Neuronal stem cell (in vitro differentiated cells): Measurements from ENCODE around the gene AP1B1.

Source experiments
- DNase-seq: peaks from one replicate; pipeline ENCODE4 v3.0.0-alpha.2; 2013; ENCODE audit warnings: low spot score
- H2AFZ ChIP-seq: one replicate; pipeline ENCODE4 v1.6.1; 2013; ENCODE audit warnings: mild to moderate bottlenecking, low read length, inconsistent platforms
- H2AK5ac ChIP-seq: 2 replicates; pipeline ENCODE4 v1.6.1; 2013; ENCODE audit warnings: low read depth, mild to moderate bottlenecking, inconsistent platforms, low read length, moderate library complexity, mixed read lengths
- H2BK120ac ChIP-seq: 2 replicates; pipeline ENCODE4 v1.6.1; 2013; ENCODE audit warnings: low read depth, mild to moderate bottlenecking, inconsistent platforms, low read length, moderate library complexity, mixed read lengths
- H2BK12ac ChIP-seq: one replicate; pipeline ENCODE4 v1.6.1; 2013; ENCODE audit warnings: low read length, inconsistent platforms
- H2BK15ac ChIP-seq: 2 replicates; pipeline ENCODE4 v1.6.1; 2013; ENCODE audit warnings: mild to moderate bottlenecking, low read length, inconsistent platforms, mixed read lengths
- H2BK5ac ChIP-seq: one replicate; pipeline ENCODE4 v1.6.1; 2013; ENCODE audit warnings: inconsistent platforms, mild to moderate bottlenecking, low read length, moderate library complexity
- H3K14ac ChIP-seq: one replicate; pipeline ENCODE4 v1.6.1; 2013; ENCODE audit warnings: low read length, inconsistent platforms
- H3K18ac ChIP-seq: 2 replicates; pipeline ENCODE4 v1.6.1; 2013; ENCODE audit warnings: low read length, inconsistent platforms
- H3K23ac ChIP-seq: 2 replicates; pipeline ENCODE4 v1.6.1; 2013; ENCODE audit warnings: low read depth, mild to moderate bottlenecking, mixed read lengths, low read length, inconsistent platforms; ENCODE audit not compliant: poor library complexity
- H3K27ac ChIP-seq: replicated peaks from 3 replicates; pipeline ENCODE4 v1.5.1; 2013; ENCODE audit warnings: low read length, inconsistent platforms
- H3K27me3 ChIP-seq, 3 experiments: 2 replicates each; pipeline ENCODE4 v1.6.1; 2013; ENCODE audit warnings: low read length in 3 of 3, mild to moderate bottlenecking in 2 of 3, inconsistent platforms in 1 of 3, low read depth in 1 of 3, mixed read lengths in 1 of 3, moderate library complexity in 1 of 3; ENCODE audit not compliant: control insufficient read depth in 3 of 3, insufficient read depth in 3 of 3
- H3K36me3 ChIP-seq, 2 donors: replicated peaks in 1 of 2; 2 replicates each; pipeline ENCODE4 v1.6.1; 2013; ENCODE audit warnings: low read length in 2 of 2; ENCODE audit not compliant: control insufficient read depth in 2 of 2, insufficient read depth in 2 of 2
- H3K4ac ChIP-seq: 2 replicates; pipeline ENCODE4 v1.6.1; 2013; ENCODE audit warnings: inconsistent platforms, mild to moderate bottlenecking, low read length, moderate library complexity
- H3K4me1 ChIP-seq, 2 donors: 1 replicate in 1 of 2; 2 replicates in 1 of 2; pipeline ENCODE4 v1.6.1; 2013; ENCODE audit warnings: low read length in 2 of 2, low read depth in 1 of 2; ENCODE audit not compliant: control insufficient read depth in 2 of 2, insufficient read depth in 1 of 2
- H3K4me2 ChIP-seq: one replicate; pipeline ENCODE4 v1.6.1; 2013; ENCODE audit warnings: mild to moderate bottlenecking, low read length, inconsistent platforms; ENCODE audit not compliant: insufficient read depth, poor library complexity, severe bottlenecking
- H3K4me3 ChIP-seq, 2 donors: 2 replicates each; pipeline ENCODE4 v1.5.1; 2013; ENCODE audit warnings: low read length in 2 of 2, mild to moderate bottlenecking in 2 of 2, inconsistent platforms in 1 of 2, moderate library complexity in 1 of 2
- H3K79me1 ChIP-seq: one replicate; pipeline ENCODE4 v1.6.1; 2013; ENCODE audit warnings: low read depth, mild to moderate bottlenecking, inconsistent platforms, low read length, moderate library complexity
- H3K9ac ChIP-seq: one replicate; pipeline ENCODE4 v1.6.1; 2013; ENCODE audit warnings: mild to moderate bottlenecking, low read depth, low read length, inconsistent platforms; ENCODE audit not compliant: poor library complexity
- H3K9me3 ChIP-seq, 2 donors: replicated peaks in 1 of 2; 2 replicates each; pipeline versions ENCODE3 to v1.6.1; 2013; ENCODE audit warnings: low read length in 2 of 2, mild to moderate bottlenecking in 2 of 2, inconsistent platforms in 1 of 2, low read depth in 1 of 2, mixed read lengths in 1 of 2, moderate library complexity in 1 of 2; ENCODE audit not compliant: control insufficient read depth in 2 of 2, insufficient read depth in 1 of 2
- H4K8ac ChIP-seq: one replicate; pipeline ENCODE4 v1.6.1; 2013; ENCODE audit warnings: low read depth, mild to moderate bottlenecking, inconsistent platforms, low read length, moderate library complexity
- H4K91ac ChIP-seq: one replicate; pipeline ENCODE4 v1.6.1; 2013; ENCODE audit warnings: low read length, low read depth, mild to moderate bottlenecking, inconsistent platforms; ENCODE audit not compliant: poor library complexity
- WGBS, 2 donors: extraction: QIAGEN DNeasy Blood & Tissue Kit; methylation state at CpG; one replicate each; pipeline ENCODE4 v1.1.7; 2013; ENCODE audit warnings: missing lambda C conversion rate in 2 of 2, mixed read lengths in 1 of 2; ENCODE audit not compliant: insufficient read length in 2 of 2, insufficient replicate concordance in 1 of 2; ENCODE audit errors: extremely low coverage in 2 of 2; 5-methylcytosine and 5-hydroxymethylcytosine counted together

The AP1B1 gene

GRCh38 chr22:29344137-29344536 is 44.2 kb downstream of the AP1B1 start:
- no CpG with 5 or more reads among the region's 5 CpGs for WGBS, 2 donors
- Histone ChIP-seq H4K8ac (no peak overlapping the region), H3K4me1 (peaks cover 0 to 13% of the 10 kb centered on the region in 2 donors), H3K4ac (no peak overlapping the region), H2BK5ac (no peak overlapping the region), H3K4me3 (no peak overlapping the region), H3K9me3 (no peaks in the 10 kb centered on the region), H2AK5ac (no peak overlapping the region), H2BK15ac (no peak overlapping the region), H3K36me3 (peaks cover 45 to 93% of the 10 kb centered on the region in 2 donors), H2BK120ac (no peak overlapping the region), H3K27ac (no peak overlapping the region), H4K91ac (no peak overlapping the region), H3K9ac (peak overlapping the region; percentile 9), H3K79me1 (peaks cover 4% of the 10 kb centered on the region), H3K4me2 (no peak overlapping the region), H3K27me3 (no peaks in the 10 kb centered on the region), H2BK12ac (no peak overlapping the region), H3K23ac (no peak overlapping the region), H3K18ac (no peak overlapping the region), H2AFZ (no peak overlapping the region), H3K14ac (no peak overlapping the region)
- DNase-seq: no peak

GRCh38 chr22:29343313-29343805 is 45.0 kb downstream of the AP1B1 start:
- H3K23ac ChIP-seq: no peak overlapping the region
- H3K4me2 ChIP-seq: no peak overlapping the region
- H3K27ac ChIP-seq: no peak overlapping the region
- H2AK5ac ChIP-seq: no peak overlapping the region
- no peak overlapping the region for H4K8ac ChIP-seq
- H2BK5ac ChIP-seq: no peak overlapping the region
- peak overlapping the region; percentile 31 for H3K18ac ChIP-seq
- H4K91ac ChIP-seq: no peak overlapping the region
- WGBS, 2 donors: no CpG with 5 or more reads among the region's 7 CpGs
- H3K14ac ChIP-seq: no peak overlapping the region
- no peaks in the 10 kb centered on the region for H3K27me3 ChIP-seq
- peaks cover 4% of the 10 kb centered on the region for H3K79me1 ChIP-seq
- peak overlapping the region in 1 of 2 donors; percentile 27 for H3K4me3 ChIP-seq
- DNase-seq: no peak
- H3K4me1 ChIP-seq: peaks cover 0 to 13% of the 10 kb centered on the region in 2 donors
- no peak overlapping the region for H2BK15ac ChIP-seq
- no peak overlapping the region for H2AFZ ChIP-seq
- H2BK120ac ChIP-seq: no peak overlapping the region
- peaks cover 49 to 93% of the 10 kb centered on the region in 2 donors for H3K36me3 ChIP-seq
- H2BK12ac ChIP-seq: no peak overlapping the region
- H3K9ac ChIP-seq: no peak overlapping the region
- H3K4ac ChIP-seq: no peak overlapping the region
- peaks cover 0 to 2% of the 10 kb centered on the region in 2 donors for H3K9me3 ChIP-seq

GRCh38 chr22:29342577-29343312 is 45.6 kb downstream of the AP1B1 start:
- no peak overlapping the region for H2BK15ac ChIP-seq
- H4K8ac ChIP-seq: no peak overlapping the region
- H2BK5ac ChIP-seq: peak overlapping the region; percentile 24
- peaks cover 52 to 93% of the 10 kb centered on the region in 2 donors for H3K36me3 ChIP-seq
- H3K9ac ChIP-seq: no peak overlapping the region
- peaks cover 0 to 13% of the 10 kb centered on the region in 2 donors for H3K4me1 ChIP-seq
- H3K4me2 ChIP-seq: no peak overlapping the region
- H2AFZ ChIP-seq: no peak overlapping the region
- no peak overlapping the region for H2AK5ac ChIP-seq
- peaks cover 4% of the 10 kb centered on the region for H3K79me1 ChIP-seq
- peak overlapping the region; percentile 17 for H3K14ac ChIP-seq
- no CpG with 5 or more reads among the region's 10 CpGs for WGBS, 2 donors
- H3K27me3 ChIP-seq: no peaks in the 10 kb centered on the region
- peak overlapping the region; percentile 62 for H3K23ac ChIP-seq
- no peak overlapping the region for H3K27ac ChIP-seq
- H3K4me3 ChIP-seq: peak overlapping the region in 1 of 2 donors; percentile 27
- H3K9me3 ChIP-seq: peaks cover 0 to 2% of the 10 kb centered on the region in 2 donors
- peak overlapping the region; percentile 31 for H3K18ac ChIP-seq
- no peak overlapping the region for H4K91ac ChIP-seq
- H2BK12ac ChIP-seq: no peak overlapping the region
- no peak for DNase-seq
- no peak overlapping the region for H2BK120ac ChIP-seq
- no peak overlapping the region for H3K4ac ChIP-seq

GRCh38 chr22:29342177-29342576 is 46.2 kb downstream of the AP1B1 start:
- Histone ChIP-seq H3K4ac (no peak overlapping the region), H3K9ac (no peak overlapping the region), H2BK15ac (no peak overlapping the region), H2BK12ac (no peak overlapping the region), H3K4me2 (no peak overlapping the region), H3K9me3 (peaks cover 0 to 2% of the 10 kb centered on the region in 2 donors), H3K23ac (no peak overlapping the region), H2AK5ac (no peak overlapping the region), H2BK120ac (no peak overlapping the region), H3K27ac (no peak overlapping the region), H3K27me3 (no peaks in the 10 kb centered on the region), H2AFZ (no peak overlapping the region), H3K14ac (no peak overlapping the region), H3K4me3 (no peak overlapping the region), H4K91ac (no peak overlapping the region), H3K36me3 (peaks cover 56 to 93% of the 10 kb centered on the region in 2 donors), H3K4me1 (peaks cover 0 to 13% of the 10 kb centered on the region in 2 donors), H2BK5ac (no peak overlapping the region), H3K79me1 (peaks cover 4% of the 10 kb centered on the region), H4K8ac (no peak overlapping the region), H3K18ac (no peak overlapping the region)
- WGBS, 2 donors: no CpG with 5 or more reads among the region's 6 CpGs
- DNase-seq: no peak
